ENCODE results near the gene EPHA10. TPM values are rescaled to one million over a fixed set of nuclear protein-coding genes. Genes with fewer than 3 reads are reported as not detected.

EPHA10 gene
- total RNA-seq, 2 experiments from 2014 or later = not detected

- no peak for ATAC-seq (ENCODE audit: poor library complexity)
- Mint-ChIP-seq H3K4me1 (ENCODE audit: low read depth) (no peaks in the 10 kb centered on the region), H3K27ac (no peak overlapping the region), H3K27me3 (no peaks in the 10 kb centered on the region), H3K36me3 (ENCODE audit: low read depth) (peaks cover 5% of the 10 kb centered on the region), H3K4me3 (no peak overlapping the region), H3K9me3 (no peaks in the 10 kb centered on the region)
- no peaks in the 10 kb centered on the region for H3K9me3 ChIP-seq (ENCODE audit: control insufficient read depth in 1 of 2, insufficient read depth in 1 of 2, low read length in 2 of 2)
- DNase-seq = no peak
- no peaks in the 10 kb centered on the region for H3K36me3 ChIP-seq (ENCODE audit: insufficient read depth, low read length)
- CTCF ChIA-PET = no interaction called here
- intact Hi-C loops (cut with DNase I, micrococcal nuclease) = no loop called here
- no peak for TF ChIP-seq CTCF (IDR thresholded peaks at IDR 0.05)
- H3K27ac ChIP-seq (ENCODE audit: low read depth in 1 of 2, low read length in 2 of 2) = no peak overlapping the region
- H3K4me3 ChIP-seq (ENCODE audit: low read length) = no peak overlapping the region
- no peaks in the 10 kb centered on the region for H3K4me1 ChIP-seq (ENCODE audit: insufficient read depth, low read length)
- H3K27me3 ChIP-seq (ENCODE audit: control insufficient read depth in 1 of 2, insufficient read depth in 2 of 2, low read length in 2 of 2) = no peaks in the 10 kb centered on the region
- POLR2A ChIA-PET = no interaction called here
Observed at GRCh38 chr1:37714226-37714625, 50.7 kb downstream of the EPHA10 start.

- Histone ChIP-seq H3K4me1 (ENCODE audit: insufficient read depth, low read length) (no peaks in the 10 kb centered on the region), H3K9me3 (ENCODE audit: control insufficient read depth in 1 of 2, insufficient read depth in 1 of 2, low read length in 2 of 2) (no peaks in the 10 kb centered on the region), H3K4me3 (ENCODE audit: low read length) (no peak overlapping the region), H3K27me3 (ENCODE audit: control insufficient read depth in 1 of 2, insufficient read depth in 2 of 2, low read length in 2 of 2) (no peaks in the 10 kb centered on the region), H3K27ac (ENCODE audit: low read depth in 1 of 2, low read length in 2 of 2) (no peak overlapping the region), H3K36me3 (ENCODE audit: insufficient read depth, low read length) (no peaks in the 10 kb centered on the region)
- peaks cover 14% of the 10 kb centered on the region for H3K36me3 Mint-ChIP-seq (ENCODE audit: low read depth)
- no peak overlapping the region for H3K27ac Mint-ChIP-seq
- DNase-seq (no peak), ATAC-seq (ENCODE audit: poor library complexity) (no peak)
- H3K4me1 Mint-ChIP-seq (ENCODE audit: low read depth) = no peaks in the 10 kb centered on the region
- no peaks in the 10 kb centered on the region for H3K27me3 Mint-ChIP-seq
- no peaks in the 10 kb centered on the region for H3K9me3 Mint-ChIP-seq
- intact Hi-C loops (cut with DNase I, micrococcal nuclease) = loop anchor here in 1 of 2 experiments (5.0 kb wide), 1 partner anchor 269 kb away; no protein-coding TSS in a partner anchor
- H3K4me3 Mint-ChIP-seq = no peak overlapping the region
- ChIA-PET POLR2A (no interaction called here), CTCF (no interaction called here)
- no peak for TF ChIP-seq CTCF (IDR thresholded peaks at IDR 0.05)
Observed at GRCh38 chr1:37708471-37708870, 56.4 kb downstream of the EPHA10 start.

- Mint-ChIP-seq H3K36me3 (ENCODE audit: low read depth) (peaks cover 14% of the 10 kb centered on the region), H3K4me1 (ENCODE audit: low read depth) (no peaks in the 10 kb centered on the region), H3K9me3 (no peaks in the 10 kb centered on the region), H3K27me3 (no peaks in the 10 kb centered on the region), H3K4me3 (no peak overlapping the region), H3K27ac (no peak overlapping the region)
- intact Hi-C loops (cut with DNase I, micrococcal nuclease) = loop anchor here in 1 of 2 experiments (5.0 kb wide), 1 partner anchor 272 kb away; no protein-coding TSS in a partner anchor
- Histone ChIP-seq H3K4me3 (ENCODE audit: low read length) (no peak overlapping the region), H3K27me3 (ENCODE audit: control insufficient read depth in 1 of 2, insufficient read depth in 2 of 2, low read length in 2 of 2) (no peaks in the 10 kb centered on the region), H3K27ac (ENCODE audit: low read depth in 1 of 2, low read length in 2 of 2) (no peak overlapping the region), H3K36me3 (ENCODE audit: insufficient read depth, low read length) (no peaks in the 10 kb centered on the region), H3K9me3 (ENCODE audit: control insufficient read depth in 1 of 2, insufficient read depth in 1 of 2, low read length in 2 of 2) (no peaks in the 10 kb centered on the region), H3K4me1 (ENCODE audit: insufficient read depth, low read length) (no peaks in the 10 kb centered on the region)
- ATAC-seq (ENCODE audit: poor library complexity) (no peak), DNase-seq (no peak)
- TF ChIP-seq CTCF (IDR thresholded peaks at IDR 0.05) = no peak
- ChIA-PET POLR2A (no interaction called here), CTCF (no interaction called here)
Observed at GRCh38 chr1:37705399-37705798, 59.5 kb downstream of the EPHA10 start.
